Muscle layer of colon (tissue), 2 donors: ENCODE results near the gene PPP1R16B.
"Not testable (repeated sequence)": the region's sequence is repeated elsewhere in the genome, so short reads cannot be mapped to it uniquely, and the experiment has no call there.

Experiments used
- H3K27ac ChIP-seq: one replicate; pipeline ENCODE4 v1.7.0; 2013; ENCODE audit warnings: low read depth, mild to moderate bottlenecking, low read length, moderate library complexity
- H3K27me3 ChIP-seq, 2 donors: one replicate each; pipeline ENCODE4 v1.7.0; 2013; ENCODE audit warnings: low read length in 2 of 2, mild to moderate bottlenecking in 2 of 2; ENCODE audit not compliant: insufficient read depth in 2 of 2, control insufficient read depth in 1 of 2
- H3K36me3 ChIP-seq: one replicate; pipeline ENCODE4 v1.7.0; 2013; ENCODE audit warnings: mild to moderate bottlenecking, low read length; ENCODE audit not compliant: insufficient read depth
- H3K4me1 ChIP-seq: one replicate; pipeline ENCODE4 v1.7.0; 2013; ENCODE audit warnings: mild to moderate bottlenecking, low read length; ENCODE audit not compliant: insufficient read depth
- H3K4me3 ChIP-seq, 2 donors: one replicate each; pipeline ENCODE4 v1.7.0; 2013; ENCODE audit warnings: low read length in 2 of 2, low read depth in 1 of 2, mild to moderate bottlenecking in 1 of 2, moderate library complexity in 1 of 2
- H3K9ac ChIP-seq: one replicate; pipeline ENCODE4 v1.7.0; 2013; ENCODE audit warnings: low read length
- H3K9me3 ChIP-seq: one replicate; pipeline ENCODE4 v1.7.0; 2013; ENCODE audit warnings: mild to moderate bottlenecking, low read length
- donor health status: abdominal sarcoma.
- donor health status: Adenocarcinoma of cecum.

PPP1R16B gene

DNA sequence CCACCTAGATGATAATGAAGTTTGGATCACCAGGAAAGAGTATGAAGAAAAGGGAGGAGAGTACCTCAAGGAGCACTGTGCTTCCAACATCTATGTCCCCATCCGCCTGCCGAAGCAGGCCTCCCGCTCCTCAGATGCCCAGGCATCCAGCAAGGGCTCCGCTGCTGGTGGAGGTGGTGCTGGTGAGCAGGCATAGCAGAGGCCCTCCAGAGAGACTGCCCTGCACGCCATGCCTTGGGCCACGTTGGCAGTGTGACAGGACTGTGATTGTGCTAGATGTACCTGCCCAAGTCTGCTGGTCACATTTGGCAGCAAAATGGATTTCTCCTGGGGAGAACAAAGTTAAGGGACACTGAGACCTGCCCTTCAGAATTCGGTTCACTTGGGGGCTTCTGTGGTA lies 33.9 kb upstream of the PPP1R16B start:
- H3K36me3 ChIP-seq = peaks cover 36% of the 10 kb centered on the region
- no peaks in the 10 kb centered on the region for H3K27me3 ChIP-seq
- no peak overlapping the region for H3K9ac ChIP-seq
- no peak overlapping the region for H3K4me3 ChIP-seq
- no peaks in the 10 kb centered on the region for H3K9me3 ChIP-seq
- H3K27ac ChIP-seq = no peak overlapping the region
- H3K4me1 ChIP-seq = no peaks in the 10 kb centered on the region

GRCh38 chr20:38774167-38774566 lies 31.3 kb upstream of the PPP1R16B start:
- H3K4me3 ChIP-seq = no peak overlapping the region
- H3K9ac ChIP-seq = no peak overlapping the region
- no peak overlapping the region for H3K27ac ChIP-seq
- H3K36me3 ChIP-seq = peaks cover 20% of the 10 kb centered on the region
- H3K4me1 ChIP-seq = no peaks in the 10 kb centered on the region
- H3K9me3 ChIP-seq = no peaks in the 10 kb centered on the region
- H3K27me3 ChIP-seq = no peaks in the 10 kb centered on the region

DNA sequence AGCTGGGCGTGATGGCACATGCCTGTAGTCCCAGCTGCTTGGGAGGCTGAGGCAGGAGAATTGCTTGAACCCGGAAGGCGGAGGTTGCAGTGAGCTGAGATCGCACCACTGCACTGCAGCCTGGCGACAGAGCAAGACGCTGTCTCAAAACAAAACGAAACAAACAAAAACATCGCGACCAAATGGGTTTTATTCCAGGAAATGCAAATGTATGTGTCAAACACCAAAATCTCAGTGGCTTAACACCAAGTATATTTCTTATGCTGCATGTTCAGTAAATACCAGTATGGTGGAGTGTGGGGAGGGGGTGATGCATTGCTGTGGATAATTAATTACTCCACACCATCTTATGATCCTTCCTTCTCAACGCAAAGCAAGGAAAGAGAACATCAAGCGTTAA lies 29.1 kb upstream of the PPP1R16B start:
- Histone ChIP-seq H3K4me3 (no peak overlapping the region), H3K27ac (no peak overlapping the region)

GRCh38 chr20:38779247-38780097 lies 26.0 kb upstream of the PPP1R16B start:
- Histone ChIP-seq H3K27me3 (no peaks in the 10 kb centered on the region), H3K36me3 (no peaks in the 10 kb centered on the region), H3K9me3 (no peaks in the 10 kb centered on the region), H3K4me3 (no peak overlapping the region), H3K9ac (no peak overlapping the region), H3K4me1 (no peaks in the 10 kb centered on the region), H3K27ac (no peak overlapping the region)

More for the DNA sequence above, 29.1 kb upstream of the PPP1R16B start:
- H3K9me3 ChIP-seq = no peaks in the 10 kb centered on the region
- H3K9ac ChIP-seq = no peak overlapping the region
- H3K4me1 ChIP-seq = no peaks in the 10 kb centered on the region
- H3K36me3 ChIP-seq = peaks cover 17% of the 10 kb centered on the region
- H3K27me3 ChIP-seq = no peaks in the 10 kb centered on the region

DNA sequence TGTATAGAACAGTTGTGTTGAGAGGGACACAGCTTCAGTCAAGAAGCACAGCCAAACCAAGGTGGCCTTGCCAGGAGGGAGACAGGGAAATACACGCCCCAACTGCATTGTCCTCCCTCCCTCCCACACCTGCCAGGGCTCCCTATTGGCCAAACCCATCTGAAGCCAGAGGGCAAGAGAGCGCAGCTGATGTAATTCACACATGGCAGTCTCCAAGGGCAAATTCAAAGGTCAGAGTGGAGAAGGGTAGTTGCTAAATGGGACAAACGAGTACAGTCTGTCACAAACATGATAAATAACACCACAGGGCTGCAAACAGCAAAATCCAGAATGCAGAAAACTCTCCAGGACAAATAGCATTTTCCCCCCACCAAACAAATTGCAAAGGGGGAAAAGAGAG lies 23.2 kb upstream of the PPP1R16B start:
- no peak overlapping the region for H3K9ac ChIP-seq
- no peaks in the 10 kb centered on the region for H3K36me3 ChIP-seq
- H3K4me3 ChIP-seq = no peak overlapping the region
- H3K9me3 ChIP-seq = no peaks in the 10 kb centered on the region
- no peaks in the 10 kb centered on the region for H3K27me3 ChIP-seq
- H3K27ac ChIP-seq = no peak overlapping the region
- H3K4me1 ChIP-seq = no peaks in the 10 kb centered on the region

DNA sequence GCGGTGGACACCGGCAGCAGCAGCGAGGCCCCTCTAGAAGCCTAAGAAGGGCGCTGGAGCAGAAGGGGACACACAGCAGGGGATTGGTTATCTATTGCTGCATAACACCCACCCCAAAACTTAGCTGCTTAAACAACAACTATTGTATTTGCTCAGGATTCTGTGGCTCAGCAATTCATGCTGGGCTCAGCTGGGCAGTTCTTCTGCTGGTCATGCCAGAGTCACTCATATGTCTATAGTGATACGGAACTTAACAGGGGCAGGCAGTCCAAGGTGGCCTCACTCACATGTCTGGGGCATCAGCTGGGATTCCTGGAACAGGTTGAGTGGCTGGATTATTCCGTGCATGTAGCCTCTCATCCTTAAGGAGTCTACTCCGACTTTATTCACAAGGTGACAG lies 17.6 kb upstream of the PPP1R16B start:
- Histone ChIP-seq H3K9me3 (no peaks in the 10 kb centered on the region), H3K27me3 (no peaks in the 10 kb centered on the region), H3K4me3 (no peak overlapping the region), H3K9ac (no peak overlapping the region), H3K36me3 (no peaks in the 10 kb centered on the region), H3K27ac (no peak overlapping the region), H3K4me1 (no peaks in the 10 kb centered on the region)

- H3K9ac ChIP-seq = no peak overlapping the region
These were observed 15.8 kb upstream of the PPP1R16B start for GRCh38 chr20:38789503-38790199.

GRCh38 chr20:38790200-38791053 lies 15.1 kb upstream of the PPP1R16B start:
- no peaks in the 10 kb centered on the region for H3K36me3 ChIP-seq
- no peak overlapping the region for H3K9ac ChIP-seq
- no peaks in the 10 kb centered on the region for H3K4me1 ChIP-seq
- H3K9me3 ChIP-seq = no peaks in the 10 kb centered on the region
- no peaks in the 10 kb centered on the region for H3K27me3 ChIP-seq
- no peak overlapping the region for H3K4me3 ChIP-seq
- H3K27ac ChIP-seq = no peak overlapping the region

More at GRCh38 chr20:38789503-38790199, 15.8 kb upstream of the PPP1R16B start:
- H3K27me3 ChIP-seq = no peaks in the 10 kb centered on the region
- no peaks in the 10 kb centered on the region for H3K9me3 ChIP-seq
- no peaks in the 10 kb centered on the region for H3K4me1 ChIP-seq
- no peaks in the 10 kb centered on the region for H3K36me3 ChIP-seq
- no peak overlapping the region for H3K27ac ChIP-seq
- no peak overlapping the region for H3K4me3 ChIP-seq

DNA sequence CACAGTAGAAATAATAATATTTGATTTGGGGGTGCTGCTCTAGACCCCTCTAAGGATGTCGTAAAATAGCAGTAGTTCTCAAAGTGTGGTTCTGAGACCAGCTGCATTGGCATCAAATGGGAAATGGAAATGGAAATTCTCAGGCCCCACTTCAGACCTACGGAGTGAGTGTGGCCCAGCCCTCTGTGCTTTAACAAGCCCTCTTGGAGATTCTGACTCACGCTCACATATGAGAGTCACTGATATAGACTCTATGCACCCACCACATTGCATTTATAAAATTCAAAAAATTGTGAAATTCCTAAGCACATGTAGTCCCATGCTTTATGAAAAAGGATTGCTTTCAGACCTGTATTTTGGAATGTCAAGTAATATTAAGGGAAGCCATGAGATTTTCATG lies 14.2 kb upstream of the PPP1R16B start:
- Histone ChIP-seq H3K36me3 (no peaks in the 10 kb centered on the region), H3K4me3 (no peak overlapping the region), H3K27ac (no peak overlapping the region), H3K9ac (no peak overlapping the region), H3K4me1 (no peaks in the 10 kb centered on the region), H3K9me3 (no peaks in the 10 kb centered on the region), H3K27me3 (no peaks in the 10 kb centered on the region)

DNA sequence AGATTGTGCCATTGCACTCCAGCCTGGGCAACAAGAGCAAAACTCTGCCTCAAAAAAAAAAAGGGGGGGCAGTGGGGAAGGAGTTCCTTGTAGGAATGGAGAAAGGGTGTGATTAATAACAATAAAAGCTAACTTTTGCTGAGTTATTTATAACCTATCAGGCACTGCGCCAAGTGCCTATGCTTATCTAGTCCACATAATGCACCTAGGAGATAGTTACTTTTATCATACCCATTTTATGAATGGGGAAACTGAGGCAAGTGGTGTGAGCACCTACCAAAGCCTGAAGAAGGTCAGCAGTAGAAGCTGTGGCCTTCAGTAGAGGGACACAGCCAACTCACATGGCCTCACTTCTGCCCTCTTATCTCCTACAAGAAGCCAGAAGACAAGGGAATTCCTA lies 13.6 kb upstream of the PPP1R16B start:
- Histone ChIP-seq H3K4me1 (no peaks in the 10 kb centered on the region), H3K9ac (no peak overlapping the region), H3K27me3 (no peaks in the 10 kb centered on the region), H3K4me3 (no peak overlapping the region), H3K9me3 (no peaks in the 10 kb centered on the region), H3K27ac (no peak overlapping the region), H3K36me3 (no peaks in the 10 kb centered on the region)

DNA sequence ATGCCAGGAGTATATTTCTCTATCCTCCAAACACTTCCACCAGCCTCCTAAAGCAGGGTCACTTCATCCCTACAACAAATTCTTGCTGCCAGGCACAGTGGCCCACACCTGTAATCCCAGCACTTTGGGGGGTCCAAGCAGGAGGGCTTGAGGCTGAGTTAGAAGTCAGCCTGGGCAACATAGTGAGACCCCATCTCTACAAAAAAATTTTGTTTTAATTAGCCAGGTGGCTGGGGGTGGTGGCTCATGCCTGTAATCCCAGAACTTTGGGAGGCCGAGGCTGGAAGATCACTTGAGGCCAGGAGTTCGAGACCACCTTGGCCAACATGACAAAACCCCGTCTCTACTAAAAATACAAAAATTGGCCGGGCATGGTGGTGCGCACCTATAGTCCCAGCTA lies 11.4 kb upstream of the PPP1R16B start:
- H3K4me3 ChIP-seq, H3K9me3 ChIP-seq, H3K27ac ChIP-seq, H3K27me3 ChIP-seq, H3K9ac ChIP-seq, H3K4me1 ChIP-seq, H3K36me3 ChIP-seq: not testable (repeated sequence)
